KMS-11 (cell line): ENCODE results near the gene SCMH1.

Experiments used
- H2AFZ ChIP-seq: fragments of 200-600 bp; sonication (generic); 2 replicates; pipeline ENCODE4 v1.6.1; 2016; ENCODE audit warnings: antibody characterized with exemption, mixed run types, low read depth
- H3K27ac ChIP-seq: fragments of 200-600 bp; sonication (generic); 2 replicates; pipeline ENCODE4 v1.6.1; 2016; ENCODE audit warnings: mild to moderate bottlenecking, mixed run types
- H3K27me3 ChIP-seq: fragments of 200-600 bp; sonication (generic); 2 replicates; pipeline ENCODE4 v1.6.1; 2017; ENCODE audit warnings: mild to moderate bottlenecking, low read depth, mixed run types, moderate library complexity; ENCODE audit not compliant: insufficient read depth
- H3K36me3 ChIP-seq: fragments of 200-600 bp; sonication (generic); 2 replicates; pipeline ENCODE4 v1.6.1; 2017; ENCODE audit warnings: mild to moderate bottlenecking, mixed run types; ENCODE audit not compliant: insufficient read depth
- H3K4me1 ChIP-seq: fragments of 200-600 bp; sonication (generic); 2 replicates; pipeline ENCODE4 v1.6.1; 2016; ENCODE audit warnings: mild to moderate bottlenecking, low read depth, mixed run types; ENCODE audit not compliant: poor library complexity, severe bottlenecking
- H3K4me2 ChIP-seq: fragments of 200-600 bp; sonication (generic); 2 replicates; pipeline ENCODE4 v1.7.0; 2016; ENCODE audit warnings: mild to moderate bottlenecking, mixed run types
- H3K4me3 ChIP-seq: fragments of 200-600 bp; sonication (generic); IDR thresholded peaks from 2 replicates; pipeline ENCODE4 v1.6.1; 2017; ENCODE audit warnings: low read depth, low read length, mixed read lengths; ENCODE audit not compliant: insufficient read depth
- H3K79me2 ChIP-seq: fragments of 200-600 bp; sonication (generic); 2 replicates; pipeline ENCODE4 v1.6.1; 2016; ENCODE audit warnings: low read depth, mixed run types; ENCODE audit not compliant: insufficient read depth
- H3K9ac ChIP-seq: fragments of 200-600 bp; sonication (generic); 2 replicates; pipeline ENCODE4 v1.6.1; 2016; ENCODE audit warnings: mild to moderate bottlenecking, mixed run types
- H4K20me1 ChIP-seq: fragments of 200-600 bp; sonication (generic); 2 replicates; pipeline ENCODE4 v1.6.1; 2016; ENCODE audit warnings: mild to moderate bottlenecking, mixed run types; ENCODE audit not compliant: insufficient read depth
- CTCF ChIP-seq: fragments of 200-600 bp; sonication (generic); conservative IDR thresholded peaks from 2 replicates; pipeline ENCODE4 v1.6.1; 2017; ENCODE audit warnings: low read depth, mild to moderate bottlenecking, antibody characterized with exemption, low read length, moderate library complexity, mixed read lengths

SCMH1 gene

GRCh38 chr1:41249319-41249718 lies 7.2 kb upstream of the SCMH1 start:
- Histone ChIP-seq H3K9ac (no peak overlapping the region), H3K4me2 (no peak overlapping the region), H2AFZ (no peak overlapping the region), H3K4me3 (no peak overlapping the region), H4K20me1 (no peaks in the 10 kb centered on the region), H3K27me3 (no peaks in the 10 kb centered on the region), H3K79me2 (no peaks in the 10 kb centered on the region), H3K4me1 (peaks cover 31% of the 10 kb centered on the region), H3K27ac (no peak overlapping the region), H3K36me3 (no peaks in the 10 kb centered on the region)
- TF ChIP-seq CTCF: no peak

GRCh38 chr1:41246568-41246967 lies 4.5 kb upstream of the SCMH1 start:
- Histone ChIP-seq H3K9ac (no peak overlapping the region), H3K27ac (no peak overlapping the region; the same call in 1 of the 2 replicates), H3K4me3 (peak overlapping the region; percentile 55), H3K79me2 (peaks cover 3% of the 10 kb centered on the region; the same call in 1 of the 2 replicates), H3K36me3 (no peaks in the 10 kb centered on the region), H3K4me1 (peaks cover 47% of the 10 kb centered on the region), H2AFZ (peak overlapping the region; percentile 43; the same call in 1 of the 2 replicates), H3K4me2 (peak overlapping the region; percentile 77; the same call in 1 of the 2 replicates), H3K27me3 (no peaks in the 10 kb centered on the region), H4K20me1 (no peaks in the 10 kb centered on the region)
- TF ChIP-seq CTCF: no peak

GRCh38 chr1:41245659-41246058 lies 3.6 kb upstream of the SCMH1 start:
- Histone ChIP-seq H3K27me3 (no peaks in the 10 kb centered on the region), H3K36me3 (no peaks in the 10 kb centered on the region), H4K20me1 (no peaks in the 10 kb centered on the region), H3K79me2 (peaks cover 8% of the 10 kb centered on the region; the same call in 1 of the 2 replicates), H2AFZ (peak overlapping the region; percentile 43), H3K27ac (peak overlapping the region; percentile 37), H3K4me1 (peaks cover 50% of the 10 kb centered on the region), H3K9ac (peak overlapping the region; percentile 17; the same call in 1 of the 2 replicates), H3K4me3 (peak overlapping the region; percentile 55), H3K4me2 (peak overlapping the region; percentile 77)
- TF ChIP-seq CTCF: no peak

GRCh38 chr1:41243079-41243385 lies 926 bp upstream of the SCMH1 start:
- Histone ChIP-seq H4K20me1 (no peaks in the 10 kb centered on the region), H3K9ac (peak overlapping the region; percentile 92; the same call in 1 of the 2 replicates), H3K27ac (peak overlapping the region; percentile 79; the same call in 1 of the 2 replicates), H3K4me2 (peak overlapping the region; percentile 90), H2AFZ (peak overlapping the region; percentile 58), H3K79me2 (peaks cover 31% of the 10 kb centered on the region), H3K36me3 (no peaks in the 10 kb centered on the region), H3K27me3 (no peaks in the 10 kb centered on the region), H3K4me1 (peaks cover 74% of the 10 kb centered on the region), H3K4me3 (no peak overlapping the region)
- no peak for TF ChIP-seq CTCF
